Measurements from ENCODE around the gene MYBPC3. TPM values are rescaled to one million over a fixed set of nuclear protein-coding genes. Genes with fewer than 3 reads are reported as not detected.

The MYBPC3 gene
- total RNA-seq, 1 experiment from 2014 or later, result not detected

DNA sequence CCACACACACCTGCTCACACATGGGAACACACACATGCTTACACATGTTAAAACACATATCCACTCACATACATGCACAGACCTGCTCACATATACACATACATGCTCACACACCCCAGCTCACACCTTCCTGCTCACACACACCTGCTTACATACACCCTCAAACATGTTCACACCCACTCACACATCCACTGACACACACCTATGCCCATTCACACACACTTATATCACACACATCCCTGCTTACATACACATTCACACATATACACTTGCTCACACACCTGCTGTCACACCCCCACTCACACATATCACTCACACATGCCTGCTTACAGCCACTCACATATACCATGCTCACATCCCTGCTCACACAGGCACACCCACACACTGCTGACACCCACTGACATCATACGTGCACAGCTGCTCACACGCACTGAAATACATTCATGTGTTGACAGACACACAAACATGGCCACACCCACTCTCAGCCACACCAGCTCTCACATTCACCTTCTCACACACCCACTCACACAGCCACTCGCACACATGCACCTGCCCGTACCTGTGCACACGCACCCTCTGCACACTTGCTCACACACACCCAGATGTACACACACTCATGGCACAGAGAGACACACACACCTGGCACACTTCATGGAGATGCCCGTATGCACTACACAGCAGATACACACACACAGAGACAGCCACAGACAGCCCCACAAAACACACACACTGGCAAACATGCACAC, 5.7 kb upstream of the MYBPC3 start:
- DNase-seq (ENCODE audit: low read depth), result no peak

DNA sequence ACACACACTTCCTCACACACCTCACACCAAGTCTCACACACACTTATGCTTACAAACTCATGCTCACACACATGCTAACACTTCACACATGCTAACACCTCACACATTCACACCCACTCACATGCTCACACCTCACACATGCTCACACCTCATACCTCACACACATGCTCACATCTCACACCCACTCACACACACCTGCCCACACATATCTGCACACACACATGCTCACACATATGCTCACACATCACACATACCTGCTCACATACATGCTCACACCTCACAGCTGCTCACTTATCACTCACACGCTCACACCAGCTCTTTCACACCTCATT, 4.5 kb upstream of the MYBPC3 start:
- DNase-seq (ENCODE audit: low read depth), result no peak

DNA sequence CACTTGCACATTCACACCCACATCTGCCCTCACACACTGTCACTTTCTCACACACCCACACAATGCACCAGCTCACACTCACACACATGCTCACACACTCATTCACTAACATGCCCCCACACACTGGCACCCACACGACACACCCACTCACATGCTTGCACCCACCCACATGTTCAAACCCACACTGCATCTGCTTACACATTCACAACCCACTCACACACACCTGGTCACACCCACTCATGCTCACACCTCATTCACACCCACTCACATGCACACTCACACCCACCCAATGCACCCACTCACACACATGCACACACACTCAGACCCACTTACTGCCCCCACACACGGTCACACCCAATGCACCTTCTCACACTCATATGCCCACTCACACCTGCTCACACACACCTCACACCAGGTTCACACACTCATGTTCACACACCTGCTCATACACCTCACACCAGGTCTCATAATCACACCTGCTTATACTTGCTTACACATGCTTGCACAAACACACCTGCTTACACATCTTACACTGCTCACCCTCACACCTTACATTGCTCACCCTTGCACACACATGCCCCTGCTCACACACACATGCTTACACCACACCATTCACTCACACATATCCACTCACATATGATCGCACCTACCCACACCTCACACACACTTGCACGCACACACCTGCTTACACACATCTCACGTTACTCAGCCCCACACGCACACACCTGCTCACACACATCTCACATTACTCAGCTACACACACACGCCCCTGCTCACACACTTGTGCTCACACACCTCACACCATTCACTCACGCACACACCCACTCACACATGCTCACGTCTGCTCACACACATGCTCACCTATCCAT, 3.9 kb upstream of the MYBPC3 start:
- DNase-seq (ENCODE audit: low read depth), result no peak

DNA sequence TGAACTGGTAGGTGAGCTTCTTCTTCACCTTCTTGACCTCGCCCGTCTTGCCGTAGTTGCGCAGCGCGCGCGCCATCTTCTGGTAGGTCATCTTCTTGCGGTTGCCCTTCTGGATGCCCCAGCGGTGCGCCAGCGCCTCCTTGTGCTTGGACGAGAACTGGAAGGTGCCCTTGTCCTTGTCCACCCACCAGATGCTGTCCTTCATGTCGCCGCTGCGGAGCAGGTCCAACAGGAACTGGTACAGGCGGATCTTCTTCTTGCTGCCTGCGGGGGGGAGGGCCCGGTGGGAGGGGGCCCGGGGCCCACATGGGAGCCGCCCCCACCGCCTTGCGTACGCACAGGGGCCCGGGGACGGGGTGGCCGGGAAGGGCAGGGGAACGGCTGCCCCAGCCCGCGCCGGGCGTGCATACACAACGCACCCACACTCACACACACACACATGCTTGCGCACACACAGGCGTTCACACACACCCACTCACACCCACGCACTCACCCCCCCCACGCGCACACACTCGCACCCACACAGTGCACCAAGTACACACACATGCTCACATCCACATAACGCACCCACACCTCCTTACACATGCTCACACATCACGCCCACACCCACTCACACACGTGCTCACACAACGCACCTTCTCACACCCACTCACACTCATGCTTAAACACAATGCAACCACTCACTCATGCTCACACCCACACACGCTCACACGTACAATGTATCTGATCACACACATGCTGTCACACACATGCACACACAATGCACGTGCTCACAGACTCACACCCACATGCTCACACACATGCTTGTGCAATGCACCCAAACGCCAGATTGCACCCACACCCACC, 3.0 kb upstream of the MYBPC3 start:
- peak; percentile 79 for DNase-seq (ENCODE audit: low read depth)

DNA sequence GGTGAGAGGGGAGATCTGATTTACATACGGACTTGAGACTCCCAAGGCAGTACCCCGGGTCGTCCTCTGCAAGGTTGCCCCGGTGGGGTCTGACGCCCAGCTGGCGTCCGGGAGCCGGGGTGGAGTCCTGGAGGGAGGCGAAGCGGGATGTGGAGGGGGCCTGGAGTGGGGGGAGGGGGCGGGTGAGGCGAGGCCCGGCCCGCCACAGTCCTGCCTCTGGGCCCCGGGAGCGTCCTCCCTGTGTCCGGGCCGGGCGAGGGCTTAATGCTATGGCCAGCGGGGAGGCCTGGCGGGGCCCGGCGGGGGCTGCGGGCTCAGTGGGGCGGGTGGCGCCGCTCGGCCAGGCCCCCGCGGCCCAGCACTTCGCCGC, 2.4 kb upstream of the MYBPC3 start:
- DNase-seq (ENCODE audit: low read depth), result no peak

DNA sequence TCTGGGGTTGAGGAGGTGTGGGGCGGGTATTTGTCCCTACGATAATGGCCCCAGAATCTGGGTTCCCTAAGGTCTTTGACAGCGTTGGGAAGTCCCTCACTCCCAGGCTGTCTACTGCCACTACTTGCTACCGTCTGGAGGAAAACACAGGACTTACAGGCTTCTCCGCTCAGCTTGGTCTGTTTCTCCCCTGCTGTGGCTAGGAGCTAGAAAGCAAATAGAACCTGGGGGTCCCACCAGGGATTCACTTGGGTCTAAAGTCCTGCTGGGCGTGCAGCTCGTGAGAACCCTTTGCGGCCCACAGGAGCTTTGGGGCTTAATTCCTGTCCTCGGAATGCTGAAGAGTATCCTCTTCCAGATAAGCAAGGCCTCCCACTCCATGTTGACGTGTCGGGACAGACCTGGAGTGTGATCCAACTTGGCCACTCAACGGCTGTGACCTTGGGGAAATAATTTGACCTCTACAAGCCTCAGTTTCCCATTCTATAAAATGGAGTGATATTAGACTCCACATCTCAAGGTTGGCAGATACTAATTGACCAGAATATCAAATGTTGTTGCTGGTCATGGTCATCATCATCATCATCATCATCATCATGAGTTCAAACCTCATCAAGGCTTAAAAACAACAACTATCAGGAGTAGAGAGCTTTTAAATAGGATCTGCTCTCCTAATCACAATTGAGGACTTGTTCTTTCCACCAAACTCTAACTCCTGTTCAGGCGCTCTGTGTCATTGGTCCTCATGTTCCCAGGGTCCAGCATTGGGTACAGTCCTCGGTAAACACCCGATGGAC, 1.7 kb upstream of the MYBPC3 start:
- no peak for DNase-seq (ENCODE audit: low read depth)

DNA sequence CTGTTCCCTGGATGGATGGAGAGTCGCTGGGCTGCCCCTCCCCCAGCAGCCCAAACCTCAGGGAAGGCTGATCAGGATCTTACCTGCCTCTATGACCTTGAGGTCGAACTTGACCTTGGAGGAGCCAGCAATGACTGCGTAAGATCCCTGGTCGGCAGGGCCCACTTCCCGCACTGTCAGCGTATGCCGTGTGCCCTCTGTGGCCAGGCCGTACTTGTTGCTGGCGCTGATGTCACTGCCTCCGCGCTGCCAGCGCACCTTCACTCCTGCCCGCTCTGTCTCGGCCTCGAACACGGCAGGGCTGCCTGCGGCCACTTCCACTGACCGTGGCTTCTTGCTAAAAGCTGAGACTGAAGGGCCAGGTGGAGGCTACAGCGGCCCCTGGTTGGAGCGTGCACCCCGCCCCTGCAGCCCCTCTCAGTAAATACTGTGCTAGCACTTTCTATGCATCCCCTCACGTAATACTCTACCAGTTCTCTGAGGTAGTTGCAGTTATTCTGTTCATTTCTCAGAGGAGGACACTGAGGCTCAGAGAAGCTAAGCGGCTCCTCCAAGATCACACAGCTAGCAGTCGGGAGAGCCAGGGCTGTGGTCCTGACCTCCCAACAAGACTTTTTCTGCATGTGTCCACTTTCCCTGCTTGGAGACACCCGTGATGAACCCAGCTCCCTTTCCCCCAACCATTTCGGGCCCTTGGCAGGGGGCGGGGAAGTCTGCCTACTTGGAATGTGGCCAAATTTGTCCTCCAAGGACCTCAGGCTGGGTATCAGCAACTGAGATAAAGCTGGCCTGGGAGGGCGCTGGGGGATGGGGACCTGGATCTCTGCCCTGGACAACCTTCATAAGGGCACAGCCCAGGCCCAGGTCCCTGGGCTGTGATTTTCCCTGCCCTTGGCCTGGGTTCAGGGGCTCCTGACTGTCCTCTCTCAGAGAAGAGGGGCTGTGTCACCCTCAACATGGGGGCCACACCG, 1.1 kb downstream of the MYBPC3 start:
- DNase-seq (ENCODE audit: low read depth), result no peak

DNA sequence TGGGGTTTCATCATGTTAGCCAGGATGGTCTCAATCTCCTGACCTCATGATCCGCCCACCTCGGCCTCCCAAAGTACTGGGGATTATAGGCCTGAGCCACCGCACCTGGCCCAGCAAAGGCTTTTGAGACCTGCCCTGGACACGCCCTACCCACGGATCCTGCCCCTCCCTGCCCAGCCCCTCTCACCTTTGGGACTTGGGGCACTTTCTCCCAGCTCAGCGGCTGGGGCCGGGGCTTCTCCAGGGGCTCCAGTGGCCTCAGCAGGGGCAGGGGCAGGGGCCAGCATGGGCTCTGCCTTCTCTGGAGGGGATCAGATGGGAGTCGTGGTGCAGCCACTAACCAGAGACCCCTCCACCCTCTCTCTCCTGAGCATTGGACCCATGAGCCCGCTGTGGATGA, 2.2 kb downstream of the MYBPC3 start:
- DNase-seq (ENCODE audit: low read depth), result no peak

DNA sequence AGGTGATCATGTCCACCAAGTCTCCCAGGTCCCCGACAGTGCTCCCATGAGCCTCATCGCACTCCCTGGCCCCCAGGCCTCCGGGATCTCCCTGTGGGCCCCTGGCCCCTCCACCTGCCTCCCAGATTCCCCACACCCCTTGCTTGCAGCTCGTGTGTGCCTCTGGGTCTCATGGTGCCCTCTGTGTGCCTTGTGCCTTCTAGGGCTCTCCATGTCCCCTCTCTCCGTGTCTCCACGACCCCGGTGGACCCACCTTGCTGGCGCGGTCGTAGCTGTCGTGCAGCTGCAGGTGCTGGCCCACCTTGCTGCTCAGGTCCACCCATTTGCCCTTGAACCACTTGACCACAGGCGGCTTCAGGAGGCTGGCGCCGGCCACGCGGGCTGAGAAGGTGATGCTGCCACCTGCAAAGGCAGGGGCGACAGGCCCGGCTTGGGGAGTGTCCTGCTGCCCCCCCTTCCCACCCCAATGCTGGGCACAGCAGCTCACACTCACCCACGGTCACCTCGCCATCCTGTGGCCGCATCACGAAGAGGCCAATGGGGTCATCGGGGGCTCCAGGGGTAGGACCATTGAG, 2.9 kb downstream of the MYBPC3 start:
- no peak for DNase-seq (ENCODE audit: low read depth)

DNA sequence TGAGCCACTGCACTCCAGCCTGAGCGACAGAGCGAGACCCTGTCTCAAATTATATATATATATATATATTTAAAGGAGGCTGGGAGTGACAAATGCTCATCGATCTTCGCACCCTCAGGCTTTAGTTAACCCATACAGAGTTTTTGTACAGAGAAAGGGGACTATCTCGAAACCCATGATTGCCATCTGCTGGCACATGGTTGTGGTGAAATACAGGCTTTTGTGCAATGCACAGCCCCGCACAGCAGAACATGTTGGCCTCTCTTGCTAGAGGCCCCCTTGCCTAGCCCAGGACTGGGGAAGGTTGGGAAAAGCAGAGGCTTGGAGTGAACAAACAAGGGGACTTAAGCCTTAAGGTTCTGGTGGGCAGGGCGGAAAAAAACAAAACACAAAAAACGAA, 3.6 kb downstream of the MYBPC3 start:
- peak; percentile 37 for DNase-seq (ENCODE audit: low read depth)

DNA sequence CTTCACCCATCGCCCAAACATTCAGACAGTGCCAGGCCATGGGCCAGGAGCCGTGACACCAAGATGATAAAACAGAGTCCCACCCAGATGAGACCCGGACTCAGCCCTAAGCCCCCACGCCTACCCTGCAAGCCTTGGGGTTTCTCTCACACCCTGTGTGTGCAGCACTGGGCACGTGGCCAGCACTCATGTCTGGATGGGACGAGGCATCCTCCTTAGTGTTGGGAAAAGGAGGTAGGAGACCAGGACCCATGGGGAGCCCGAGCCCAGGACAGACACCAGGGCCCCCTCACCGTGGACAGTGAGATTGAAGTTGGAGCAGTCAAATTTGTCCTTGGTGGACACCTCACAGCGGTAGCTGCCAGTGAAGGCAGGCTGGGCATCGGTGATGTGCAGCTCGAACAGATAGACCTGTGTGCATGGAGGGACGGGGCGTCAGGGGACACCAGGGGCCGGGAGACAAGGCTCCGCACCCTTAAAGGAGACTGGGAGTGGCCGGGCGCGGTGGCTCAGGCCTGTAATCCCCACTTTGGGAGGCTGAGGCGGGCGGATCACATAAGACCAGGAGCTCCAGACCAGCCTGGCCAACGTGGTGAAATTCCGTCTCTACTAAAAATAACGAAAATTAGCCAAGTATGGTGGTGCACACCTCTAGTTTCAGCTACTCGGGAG, 4.2 kb downstream of the MYBPC3 start:
- DNase-seq (ENCODE audit: low read depth), result no peak

DNA sequence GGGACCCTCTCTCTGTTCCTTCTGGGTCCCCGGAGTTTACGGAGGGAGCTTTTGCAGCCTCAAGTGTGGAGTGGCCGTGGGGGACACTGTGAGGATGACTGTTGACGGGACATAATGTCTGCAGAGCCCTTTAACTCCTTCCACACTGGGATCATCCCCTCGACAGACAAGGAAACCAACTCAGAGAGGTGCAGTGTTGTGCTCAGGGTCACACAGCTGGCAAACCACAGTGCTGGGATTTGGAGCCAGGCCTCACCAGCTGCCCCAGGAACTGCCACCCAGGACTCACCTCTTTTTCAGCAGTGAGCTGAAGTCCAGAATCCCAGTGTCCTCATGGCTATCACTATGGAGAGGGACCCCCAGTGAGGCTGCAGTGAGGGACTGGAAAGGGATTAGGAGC, 5.4 kb downstream of the MYBPC3 start:
- no peak for DNase-seq (ENCODE audit: low read depth)

DNA sequence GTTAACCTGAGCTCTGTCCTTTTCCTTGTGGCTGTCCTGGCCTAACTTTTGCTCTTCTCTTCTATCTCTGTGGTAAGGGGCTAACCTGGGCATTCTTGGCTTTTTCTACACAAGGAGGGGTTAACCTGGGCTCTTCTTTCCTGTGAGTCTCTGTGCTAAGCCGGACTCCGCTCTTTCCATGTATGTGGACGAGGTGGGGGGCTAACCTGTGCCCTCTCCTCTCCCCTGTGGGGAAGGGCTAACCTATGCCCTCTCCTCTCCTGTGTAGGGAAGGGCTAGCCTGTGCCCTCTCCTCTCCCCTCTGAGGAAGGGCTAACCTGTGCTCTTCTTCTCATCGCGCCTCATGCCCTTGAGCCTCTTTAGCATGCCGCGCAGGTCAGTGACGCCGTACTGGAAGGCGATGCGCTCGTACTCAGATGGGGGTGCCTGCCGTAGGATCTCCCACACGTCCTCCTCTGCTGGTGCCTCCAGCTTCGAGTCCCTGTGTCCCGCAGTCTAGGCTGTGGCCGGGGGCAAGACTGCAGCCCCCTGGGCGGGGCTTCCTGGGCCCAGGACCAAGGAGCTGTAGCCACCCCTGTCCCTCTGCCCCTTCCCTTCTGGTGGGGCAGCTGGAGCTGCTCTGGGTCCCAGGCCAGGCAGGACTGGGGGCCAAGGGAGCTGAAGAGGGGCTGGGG, 6.5 kb downstream of the MYBPC3 start:
- DNase-seq (ENCODE audit: low read depth), result no peak

DNA sequence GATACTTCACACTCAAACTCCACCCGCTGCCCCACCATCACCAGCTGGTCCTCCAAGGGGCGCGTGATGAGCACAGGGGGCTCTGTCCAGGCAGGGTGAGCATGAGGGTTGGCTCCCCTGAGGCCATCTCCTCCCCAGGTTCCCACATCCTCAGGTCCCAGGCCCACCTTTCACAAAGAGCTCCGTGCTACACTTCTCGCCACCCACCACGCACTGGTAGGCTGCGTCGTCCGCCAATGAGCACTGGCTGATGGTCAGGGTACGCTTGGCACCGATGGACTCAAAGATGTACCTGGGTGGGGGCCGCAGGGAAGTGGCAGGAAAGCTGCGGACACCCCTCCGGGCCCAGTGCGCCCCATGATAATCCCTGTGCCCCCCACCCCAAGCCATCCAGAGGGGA, 9.6 kb downstream of the MYBPC3 start:
- no peak for DNase-seq (ENCODE audit: low read depth)

DNA sequence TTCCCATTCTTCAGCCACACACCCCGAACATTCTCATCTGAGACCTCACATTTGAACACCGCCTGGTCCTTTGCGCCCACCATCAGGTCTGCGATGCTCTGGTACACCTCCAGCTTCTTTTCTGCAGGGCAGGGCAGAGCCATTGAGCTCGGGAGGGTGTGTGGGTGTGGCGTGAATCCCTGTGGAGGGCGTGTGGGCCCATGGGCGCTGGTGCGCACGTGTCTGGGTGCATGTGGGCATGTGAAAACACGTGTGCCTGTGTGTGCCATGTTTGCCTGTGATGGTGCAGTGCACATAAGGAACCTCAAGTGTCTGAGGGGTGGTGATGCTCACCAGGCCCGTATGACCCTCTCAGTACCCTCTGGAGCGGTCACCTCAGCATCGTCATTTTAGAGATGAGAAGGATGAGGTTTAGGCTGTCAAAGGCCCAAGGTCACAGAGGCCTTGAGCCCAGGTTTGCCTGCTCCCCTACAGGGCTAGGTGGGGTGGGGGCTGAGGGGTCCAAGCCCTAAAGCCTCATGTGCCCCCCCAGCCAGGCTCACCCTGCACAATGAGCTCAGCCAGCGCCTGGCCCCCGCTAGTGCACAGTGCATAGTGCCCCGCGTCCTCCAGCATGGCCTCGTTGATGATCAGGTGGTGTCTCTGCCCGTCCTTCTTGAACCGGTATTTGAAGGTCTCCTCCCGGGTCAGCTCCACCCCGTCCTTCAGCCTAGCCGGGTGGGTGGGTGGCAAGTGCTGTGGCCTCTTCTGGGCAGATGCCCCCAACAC, 10.3 kb downstream of the MYBPC3 start:
- DNase-seq (ENCODE audit: low read depth), result no peak

DNA sequence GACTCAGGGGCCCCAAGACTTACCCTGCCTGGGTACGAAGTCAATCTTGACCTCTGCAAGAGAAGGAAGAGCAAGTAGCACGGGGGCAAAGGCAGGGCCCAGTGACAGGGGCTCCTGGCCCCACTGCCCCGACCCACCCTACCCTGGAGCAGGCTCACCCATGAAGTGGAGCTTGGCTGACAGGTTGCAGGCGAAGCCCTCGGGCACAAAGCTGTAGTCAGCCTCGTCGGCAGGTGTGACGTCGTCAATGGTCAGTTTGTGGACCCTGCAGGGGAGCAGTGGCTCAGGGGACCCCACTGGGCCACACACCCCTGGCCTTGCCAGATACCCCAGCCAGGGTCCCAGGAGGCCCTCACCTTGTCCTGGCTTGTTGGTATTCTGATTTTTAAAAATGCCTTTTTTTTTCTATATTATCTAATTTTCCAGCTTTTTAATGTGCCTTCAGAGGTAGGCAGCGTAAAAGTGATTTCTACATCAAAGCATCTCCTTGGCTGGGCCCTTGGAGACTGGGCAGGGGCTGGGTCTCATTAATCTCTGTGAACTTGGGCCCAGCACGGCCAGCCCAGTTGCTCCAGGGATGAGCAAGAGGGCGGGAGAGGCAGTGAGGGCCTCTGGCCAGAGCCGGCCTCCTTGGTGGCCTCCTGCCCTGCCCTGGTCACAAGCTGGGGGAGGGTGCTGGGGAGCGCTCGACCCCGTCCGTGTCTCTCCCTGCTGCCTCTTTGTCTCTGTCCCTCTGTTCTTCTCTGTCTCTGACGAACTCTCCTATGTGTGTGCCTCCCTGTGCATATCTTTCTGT, 11.3 kb downstream of the MYBPC3 start:
- no peak for DNase-seq (ENCODE audit: low read depth)

DNA sequence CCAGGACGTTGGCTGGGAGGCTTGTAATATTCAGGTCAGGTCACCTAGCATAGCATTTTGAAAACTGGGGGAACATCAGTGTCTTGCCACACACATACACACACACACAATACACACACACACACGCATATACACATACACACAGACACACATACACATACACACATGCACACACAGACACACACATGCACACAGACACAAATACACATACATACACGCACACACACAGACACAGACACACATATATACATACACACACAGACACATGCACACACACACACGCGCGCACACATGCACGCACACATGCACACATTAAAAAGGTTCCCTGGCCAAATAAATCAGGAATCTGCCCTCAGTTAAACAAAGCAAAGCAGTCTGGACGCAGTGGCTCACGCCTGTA, 12.5 kb downstream of the MYBPC3 start:
- no peak for DNase-seq (ENCODE audit: low read depth)

Measured in RPMI7951 (cell line).